CD14-positive monocyte (primary cell): ENCODE measurements around the gene NEDD4L. TPM values are rescaled to one million over a fixed set of nuclear protein-coding genes. Genes with fewer than 3 reads are reported as not detected.
"Not testable (repeated sequence)": the region's sequence is repeated elsewhere in the genome, so short reads cannot be mapped to it uniquely, and the experiment has no call there.

Experiments
- DNase-seq, 3 donors: peaks; one replicate each; pipeline ENCODE4 v3.0.0-alpha.2; 2011 to 2022
- H2AFZ ChIP-seq: 2 replicates; pipeline ENCODE4 v1.6.0; 2012; ENCODE audit warnings: mild to moderate bottlenecking, low read depth, low read length, inconsistent platforms; ENCODE audit not compliant: insufficient read depth, poor library complexity, severe bottlenecking
- H3K27ac ChIP-seq, 2 donors: 1 replicate in 1 of 2; 2 replicates in 1 of 2; pipeline ENCODE4 v1.5.1; 2012 to 2013; ENCODE audit warnings: low read length in 2 of 2, control low read depth in 1 of 2, inconsistent platforms in 1 of 2, low read depth in 1 of 2, mild to moderate bottlenecking in 1 of 2
- H3K27me3 ChIP-seq, 2 donors: one replicate each; pipeline versions ENCODE4 v1.6.0 to v1.6.1; 2011 to 2013; ENCODE audit warnings: low read length in 2 of 2; ENCODE audit not compliant: control insufficient read depth in 2 of 2, insufficient read depth in 2 of 2
- H3K36me3 ChIP-seq, 2 donors: replicated peaks in 1 of 2; 1 replicate in 1 of 2; 2 replicates in 1 of 2; pipeline versions ENCODE4 v1.5.1 to v1.6.1; 2012 to 2013; ENCODE audit warnings: low read length in 2 of 2, control low read depth in 1 of 2, inconsistent platforms in 1 of 2, mild to moderate bottlenecking in 1 of 2; ENCODE audit not compliant: insufficient read depth in 2 of 2, control insufficient read depth in 1 of 2
- H3K4me1 ChIP-seq, 2 donors: 1 replicate in 1 of 2; 2 replicates in 1 of 2; pipeline versions ENCODE4 v1.5.1 to v1.6.1; 2012 to 2013; ENCODE audit warnings: low read length in 2 of 2, control low read depth in 1 of 2, inconsistent platforms in 1 of 2, mild to moderate bottlenecking in 1 of 2, moderate library complexity in 1 of 2; ENCODE audit not compliant: insufficient read depth in 2 of 2, control insufficient read depth in 1 of 2
- H3K4me2 ChIP-seq: replicated peaks from 2 replicates; pipeline ENCODE3; 2012; ENCODE audit warnings: low read length, moderate library complexity, mild to moderate bottlenecking; ENCODE audit not compliant: poor library complexity, severe bottlenecking; ENCODE audit errors: extremely low read depth
- H3K4me3 ChIP-seq, 3 experiments: fragments of 200-600 bp in 1 of 3; sonication (generic) in 1 of 3; replicated peaks in 1 of 3; 1 replicate in 2 of 3; 2 replicates in 1 of 3; pipeline ENCODE4 v1.5.1; 2011 to 2013; ENCODE audit warnings: low read length in 3 of 3, mild to moderate bottlenecking in 3 of 3, control low read depth in 2 of 3, low read depth in 2 of 3, inconsistent platforms in 1 of 3, moderate library complexity in 1 of 3
- H3K79me2 ChIP-seq: 2 replicates; pipeline ENCODE4 v1.6.0; 2012; ENCODE audit warnings: mild to moderate bottlenecking, control low read depth, inconsistent platforms, low read length, moderate library complexity; ENCODE audit not compliant: insufficient read depth
- H3K9ac ChIP-seq: 2 replicates; pipeline ENCODE4 v1.6.0; 2017; ENCODE audit warnings: low read length, mild to moderate bottlenecking; ENCODE audit not compliant: insufficient read depth, poor library complexity, severe bottlenecking
- H3K9me3 ChIP-seq, 2 donors: replicated peaks in 1 of 2; 1 replicate in 1 of 2; 2 replicates in 1 of 2; pipeline versions ENCODE4 v1.5.1 to v1.6.1; 2012 to 2013; ENCODE audit warnings: low read length in 2 of 2, control low read depth in 1 of 2; ENCODE audit not compliant: control insufficient read depth in 1 of 2, insufficient read depth in 1 of 2
- H4K20me1 ChIP-seq: 2 replicates; pipeline ENCODE4 v1.6.0; 2012; ENCODE audit warnings: mild to moderate bottlenecking, low read length, control low read depth, moderate library complexity; ENCODE audit not compliant: insufficient read depth
- H3K27ac Mint-ChIP-seq, 7 donors: one replicate each; pipeline ENCODE4 v1.8.0; 2020; ENCODE audit warnings: mild to moderate bottlenecking in 7 of 7, mixed read lengths in 7 of 7, moderate library complexity in 6 of 7, inconsistent platforms in 2 of 7
- H3K27me3 Mint-ChIP-seq, 3 donors: one replicate each; pipeline ENCODE4 v1.8.0; 2021 to 2022; ENCODE audit warnings: low read depth in 3 of 3, mild to moderate bottlenecking in 3 of 3, mixed read lengths in 3 of 3, moderate library complexity in 3 of 3, inconsistent platforms in 1 of 3
- H3K36me3 Mint-ChIP-seq, 2 donors: one replicate each; pipeline ENCODE4 v1.8.0; 2020; ENCODE audit warnings: mixed read lengths in 2 of 2, inconsistent platforms in 1 of 2, mild to moderate bottlenecking in 1 of 2
- H3K4me1 Mint-ChIP-seq: one replicate; pipeline ENCODE4 v1.8.0; 2020; ENCODE audit warnings: mild to moderate bottlenecking, mixed read lengths
- H3K4me3 Mint-ChIP-seq, 2 donors: one replicate each; pipeline ENCODE4 v1.8.0; 2020; ENCODE audit warnings: mild to moderate bottlenecking in 2 of 2, mixed read lengths in 2 of 2, moderate library complexity in 1 of 2
- H3K9me3 Mint-ChIP-seq, 7 donors: one replicate each; pipeline ENCODE4 v1.8.0; 2020 to 2022; ENCODE audit warnings: mixed read lengths in 7 of 7, mild to moderate bottlenecking in 6 of 7, moderate library complexity in 6 of 7, inconsistent platforms in 2 of 7
- WGBS: methylation state at CpG from one replicate; pipeline ENCODE4 v1.1.5; 2013; ENCODE audit warnings: missing lambda C conversion rate; ENCODE audit not compliant: insufficient coverage; 5-methylcytosine and 5-hydroxymethylcytosine counted together
- intact Hi-C, 2 donors: fragments of 100-400 bp; cut with micrococcal nuclease; formaldehyde crosslinking; loops; one replicate each; pipeline versions ENCODE4 v1.15.0 to v1.15.1; 2023
- polyA plus RNA-seq, 3 donors: library from polyadenylated mRNA; depleted of rRNA in 1 of 3; unstranded in 2 of 3; stranded (reverse) in 1 of 3; fragments of 300-500 nt in 2 of 3; fragments of >200 nt in 1 of 3; fragmentation: Illumina TruSeq in 2 of 3; gene quantifications; 1 replicate in 2 of 3; 2 replicates in 1 of 3; pipeline ENCODE4 v1.2.3, GENCODE V29; 2012 to 2021
- TF ChIP-seq, protein P1 (sequence below): fragments of 200-600 bp; IDR thresholded peaks from one replicate; pipeline ENCODE4 v1.8.0; 2022; ENCODE audit warnings: antibody characterized with exemption, mild to moderate bottlenecking

NEDD4L gene
- polyA plus RNA-seq, 3 donors: 2.5 to 5.2 (median 4.5) TPM

DNA sequence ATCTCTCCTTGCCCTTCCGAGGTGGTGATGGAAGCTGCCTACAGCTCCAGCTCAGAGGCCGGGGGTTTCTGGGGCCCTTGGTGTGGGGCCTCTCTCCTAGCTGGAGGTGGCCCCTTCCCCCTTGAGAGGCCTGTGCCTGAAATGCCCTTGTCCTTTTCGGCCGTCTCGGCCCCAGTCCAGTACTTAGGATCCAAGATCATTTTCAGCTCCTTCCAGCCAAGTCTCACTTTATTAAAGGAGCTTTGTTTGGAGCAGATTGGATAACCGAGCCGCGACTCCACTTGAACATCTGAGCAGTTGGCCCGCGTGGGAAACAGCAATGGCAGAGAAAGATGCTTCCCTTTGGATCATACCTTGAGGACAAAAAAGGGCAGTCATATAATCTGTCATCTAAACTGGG is 125.0 kb downstream of the NEDD4L start:
- no peaks in the 10 kb centered on the region for H4K20me1 ChIP-seq
- 91% methylated on average over 7 of the region's 10 CpGs for WGBS
- intact Hi-C loops: no loop called here
- no peaks in the 10 kb centered on the region for H3K36me3 ChIP-seq
- TF ChIP-seq, protein P1, sequence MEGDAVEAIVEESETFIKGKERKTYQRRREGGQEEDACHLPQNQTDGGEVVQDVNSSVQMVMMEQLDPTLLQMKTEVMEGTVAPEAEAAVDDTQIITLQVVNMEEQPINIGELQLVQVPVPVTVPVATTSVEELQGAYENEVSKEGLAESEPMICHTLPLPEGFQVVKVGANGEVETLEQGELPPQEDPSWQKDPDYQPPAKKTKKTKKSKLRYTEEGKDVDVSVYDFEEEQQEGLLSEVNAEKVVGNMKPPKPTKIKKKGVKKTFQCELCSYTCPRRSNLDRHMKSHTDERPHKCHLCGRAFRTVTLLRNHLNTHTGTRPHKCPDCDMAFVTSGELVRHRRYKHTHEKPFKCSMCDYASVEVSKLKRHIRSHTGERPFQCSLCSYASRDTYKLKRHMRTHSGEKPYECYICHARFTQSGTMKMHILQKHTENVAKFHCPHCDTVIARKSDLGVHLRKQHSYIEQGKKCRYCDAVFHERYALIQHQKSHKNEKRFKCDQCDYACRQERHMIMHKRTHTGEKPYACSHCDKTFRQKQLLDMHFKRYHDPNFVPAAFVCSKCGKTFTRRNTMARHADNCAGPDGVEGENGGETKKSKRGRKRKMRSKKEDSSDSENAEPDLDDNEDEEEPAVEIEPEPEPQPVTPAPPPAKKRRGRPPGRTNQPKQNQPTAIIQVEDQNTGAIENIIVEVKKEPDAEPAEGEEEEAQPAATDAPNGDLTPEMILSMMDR: no peak
- no peak overlapping the region for H3K27ac Mint-ChIP-seq
- H3K27me3 ChIP-seq: no peaks in the 10 kb centered on the region
- H3K4me1 Mint-ChIP-seq: no peaks in the 10 kb centered on the region
- H3K4me2 ChIP-seq: no peak overlapping the region
- no peak overlapping the region for H3K4me3 Mint-ChIP-seq
- no peak overlapping the region for H3K4me3 ChIP-seq
- no peaks in the 10 kb centered on the region for H3K79me2 ChIP-seq
- no peak for DNase-seq
- H3K9ac ChIP-seq: no peak overlapping the region
- no peaks in the 10 kb centered on the region for H3K36me3 Mint-ChIP-seq
- no peaks in the 10 kb centered on the region for H3K9me3 Mint-ChIP-seq
- H3K9me3 ChIP-seq: no peaks in the 10 kb centered on the region
- H3K27me3 Mint-ChIP-seq: peaks cover 3 to 5% (median 4%) of the 10 kb centered on the region in 3 donors
- no peak overlapping the region for H2AFZ ChIP-seq
- no peak overlapping the region for H3K27ac ChIP-seq
- no peaks in the 10 kb centered on the region for H3K4me1 ChIP-seq

DNA sequence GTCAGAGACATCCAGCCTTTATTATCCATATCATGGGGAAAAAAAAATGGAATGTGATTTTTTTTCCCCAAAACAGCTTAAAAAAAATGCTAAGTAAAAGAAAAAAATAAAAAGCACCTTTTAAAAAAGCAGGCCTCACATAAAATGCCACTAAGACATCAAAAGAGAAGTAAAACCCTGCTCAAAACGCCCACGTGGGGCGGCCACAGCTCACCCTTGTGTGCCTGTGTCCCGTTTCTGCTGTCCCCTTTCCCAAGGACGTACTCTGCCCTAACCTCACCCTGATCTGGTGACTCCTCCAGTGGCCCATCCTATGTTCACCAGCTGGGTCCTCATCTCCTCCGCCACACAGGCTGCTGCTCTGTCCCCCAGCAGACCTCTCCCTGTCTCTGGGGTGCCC is 125.4 kb downstream of the NEDD4L start:
- 95% methylated on average over 5 of the region's 6 CpGs for WGBS
- Histone ChIP-seq H3K27me3 (no peaks in the 10 kb centered on the region), H3K27ac (no peak overlapping the region), H3K4me2 (no peak overlapping the region), H3K4me3 (no peak overlapping the region), H2AFZ (no peak overlapping the region), H3K36me3 (no peaks in the 10 kb centered on the region), H4K20me1 (no peaks in the 10 kb centered on the region), H3K9me3 (no peaks in the 10 kb centered on the region), H3K4me1 (no peaks in the 10 kb centered on the region), H3K79me2 (no peaks in the 10 kb centered on the region), H3K9ac (no peak overlapping the region)
- DNase-seq: no peak
- TF ChIP-seq, protein P1: no peak
- H3K27me3 Mint-ChIP-seq: peaks cover 3 to 5% (median 4%) of the 10 kb centered on the region in 3 donors
- no peaks in the 10 kb centered on the region for H3K9me3 Mint-ChIP-seq
- H3K4me1 Mint-ChIP-seq: no peaks in the 10 kb centered on the region
- no peak overlapping the region for H3K4me3 Mint-ChIP-seq
- no peaks in the 10 kb centered on the region for H3K36me3 Mint-ChIP-seq
- intact Hi-C loops: no loop called here
- no peak overlapping the region for H3K27ac Mint-ChIP-seq

DNA sequence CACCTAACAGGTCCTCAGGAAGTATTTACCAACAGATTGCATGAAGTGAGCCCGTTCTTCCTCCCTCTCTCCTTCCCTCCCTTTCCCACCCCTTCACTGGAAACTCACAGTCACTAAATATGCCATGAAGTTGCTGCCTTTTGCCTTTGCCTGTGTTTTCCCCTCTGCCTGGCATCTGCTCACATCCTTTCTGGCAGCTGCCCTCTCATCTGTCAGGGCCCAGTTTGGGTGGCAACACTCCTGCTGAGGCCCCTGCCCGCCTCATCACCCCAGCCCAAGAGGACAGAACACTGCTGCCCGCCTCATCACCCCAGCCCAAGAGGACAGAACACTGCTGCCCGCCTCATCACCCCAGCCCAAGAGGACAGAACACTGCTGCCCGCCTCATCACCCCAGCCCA is 126.0 kb downstream of the NEDD4L start:
- H3K4me1 ChIP-seq, H3K9me3 Mint-ChIP-seq, H4K20me1 ChIP-seq, H3K36me3 Mint-ChIP-seq, H3K9me3 ChIP-seq, H3K9ac ChIP-seq, DNase-seq, H3K4me2 ChIP-seq, H3K27me3 Mint-ChIP-seq, H3K4me3 ChIP-seq, H3K4me3 Mint-ChIP-seq, H3K27ac ChIP-seq, H3K27me3 ChIP-seq, H3K4me1 Mint-ChIP-seq, intact Hi-C loops, H3K27ac Mint-ChIP-seq, H2AFZ ChIP-seq, H3K79me2 ChIP-seq, H3K36me3 ChIP-seq: not testable (repeated sequence)
- WGBS: 86% methylated on average over 1 of the region's 5 CpGs
